ENCODE measurements around the gene CDC42EP3.

CDC42EP3 gene

DNA sequence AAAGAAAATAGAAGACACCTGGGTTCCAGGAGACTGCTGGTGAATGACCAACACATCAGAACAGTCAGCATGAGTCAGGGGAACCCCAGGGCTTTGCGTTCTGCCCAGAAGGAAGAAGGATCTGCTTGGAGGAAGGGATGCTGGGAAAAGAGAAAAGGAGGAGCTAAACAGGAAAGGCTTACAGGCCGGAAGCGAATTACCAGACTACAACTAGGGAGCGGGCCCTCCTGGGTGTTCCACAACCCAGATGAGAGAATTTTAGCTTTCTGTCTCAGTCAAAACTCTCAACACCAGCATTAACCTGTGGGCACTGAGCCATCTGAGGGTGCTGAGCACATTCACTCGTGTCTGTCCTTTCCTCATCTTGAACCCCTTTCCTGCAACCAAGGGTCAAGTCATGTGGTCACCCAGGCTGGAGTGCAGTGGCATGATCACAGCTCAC, 19.2 kb downstream of the CDC42EP3 start:
- Histone ChIP-seq H3K27me3 (no peaks in the 10 kb centered on the region), H3K36me3 (peaks cover 78% of the 10 kb centered on the region), H3K4me3 (ENCODE audit: low read depth, low read length) (no peak overlapping the region), H3K9me3 (no peaks in the 10 kb centered on the region), H3K4me1 (peaks cover 61% of the 10 kb centered on the region)
- no peak for TF ChIP-seq CTCF (IDR thresholded peaks at IDR 0.05; ENCODE audit: low read depth, low read length)
- no peak for DNase-seq

GRCh38 chr2:37650548-37651093, 20.8 kb downstream of the CDC42EP3 start:
- H3K27me3 ChIP-seq, result no peaks in the 10 kb centered on the region
- no peak overlapping the region for H3K4me3 ChIP-seq (ENCODE audit: low read depth, low read length)
- peaks cover 81% of the 10 kb centered on the region for H3K36me3 ChIP-seq
- H3K4me1 ChIP-seq, result peaks cover 59% of the 10 kb centered on the region
- no peaks in the 10 kb centered on the region for H3K9me3 ChIP-seq
- no peak for TF ChIP-seq CTCF (IDR thresholded peaks at IDR 0.05; ENCODE audit: low read depth, low read length)
- DNase-seq, result no peak

- H3K4me3 ChIP-seq (ENCODE audit: low read depth, low read length), result no peak overlapping the region
- H3K36me3 ChIP-seq, result peaks cover 81% of the 10 kb centered on the region
- peaks cover 52% of the 10 kb centered on the region for H3K4me1 ChIP-seq
- H3K9me3 ChIP-seq, result no peaks in the 10 kb centered on the region
- no peaks in the 10 kb centered on the region for H3K27me3 ChIP-seq
- no peak for TF ChIP-seq CTCF (IDR thresholded peaks at IDR 0.05; ENCODE audit: low read depth, low read length)
- no peak for DNase-seq
These were observed 21.9 kb downstream of the CDC42EP3 start for GRCh38 chr2:37649518-37649917.

GRCh38 chr2:37648331-37649011, 23.0 kb downstream of the CDC42EP3 start:
- H3K4me1 ChIP-seq, result peaks cover 54% of the 10 kb centered on the region
- no peaks in the 10 kb centered on the region for H3K27me3 ChIP-seq
- peak; percentile 72 for DNase-seq
- TF ChIP-seq CTCF (IDR thresholded peaks at IDR 0.05; ENCODE audit: low read depth, low read length), result peak; percentile 36
- no peaks in the 10 kb centered on the region for H3K9me3 ChIP-seq
- H3K36me3 ChIP-seq, result peaks cover 84% of the 10 kb centered on the region
- no peak overlapping the region for H3K4me3 ChIP-seq (ENCODE audit: low read depth, low read length)

- TF ChIP-seq CTCF (IDR thresholded peaks at IDR 0.05; ENCODE audit: low read depth, low read length), result no peak
- H3K9me3 ChIP-seq, result no peaks in the 10 kb centered on the region
- H3K36me3 ChIP-seq, result peaks cover 83% of the 10 kb centered on the region
- H3K4me3 ChIP-seq (ENCODE audit: low read depth, low read length), result no peak overlapping the region
- H3K4me1 ChIP-seq, result peaks cover 56% of the 10 kb centered on the region
- no peak for DNase-seq
- no peaks in the 10 kb centered on the region for H3K27me3 ChIP-seq
These were observed 23.5 kb downstream of the CDC42EP3 start for GRCh38 chr2:37647971-37648330.

DNA sequence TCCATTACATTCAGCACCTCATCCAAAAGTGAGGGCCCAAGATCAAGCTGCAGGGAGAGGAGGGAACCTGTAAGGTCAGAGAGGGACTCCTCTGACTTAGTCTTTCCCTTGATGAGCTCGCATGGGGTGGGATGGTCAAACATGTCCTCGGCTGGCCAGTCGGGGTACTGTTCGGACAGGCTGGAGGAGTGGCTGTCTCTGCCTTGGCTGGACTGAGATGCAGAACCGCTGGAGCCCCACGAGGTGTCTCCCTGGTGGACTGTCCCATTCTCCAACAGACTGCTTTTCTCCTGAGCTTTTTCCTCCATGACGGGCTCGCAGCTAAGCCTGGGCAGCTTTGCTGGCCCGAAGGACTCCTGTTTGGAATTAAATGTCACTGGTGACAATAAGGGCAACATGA, 25.6 kb downstream of the CDC42EP3 start:
- Histone ChIP-seq H3K27me3 (no peaks in the 10 kb centered on the region), H3K4me3 (ENCODE audit: low read depth, low read length) (no peak overlapping the region), H3K36me3 (peaks cover 80% of the 10 kb centered on the region), H3K9me3 (no peaks in the 10 kb centered on the region), H3K4me1 (peaks cover 70% of the 10 kb centered on the region)
- TF ChIP-seq CTCF (IDR thresholded peaks at IDR 0.05; ENCODE audit: low read depth, low read length), result no peak
- no peak for DNase-seq

All from BE2C (cell line).